ENCODE results near the gene FPGT.

FPGT gene

DNA sequence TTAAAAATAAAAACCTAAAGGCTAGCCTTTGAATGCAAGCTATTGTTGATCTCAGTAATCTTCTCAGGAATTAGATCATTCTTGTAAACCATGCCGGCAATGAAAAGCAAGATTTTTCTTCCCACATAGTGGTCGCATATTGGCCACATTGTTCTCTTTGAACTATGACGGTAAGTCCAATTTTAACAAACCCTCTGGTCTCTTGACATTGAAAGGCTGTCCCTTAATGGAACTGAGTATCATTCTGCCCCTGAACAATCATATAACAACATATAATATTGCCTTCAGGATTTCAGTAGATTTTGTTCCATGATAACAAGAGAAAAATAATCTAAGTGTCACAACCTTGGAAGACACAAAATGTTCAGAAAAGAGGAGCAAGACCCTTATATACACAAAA lies 38.4 kb downstream of the FPGT start:
- H3K9me3 ChIP-seq (ENCODE audit: control insufficient read depth, insufficient read depth, low read depth, low read length) = no peaks in the 10 kb centered on the region
- no peaks in the 10 kb centered on the region for H3K36me3 ChIP-seq (ENCODE audit: control insufficient read depth in 2 of 2, insufficient read depth in 1 of 2, low read length in 2 of 2)
- TF ChIP-seq GFI1B (tag by site-specific recombination; IDR thresholded peaks at IDR 0.05) = no peak
- TF ChIP-seq ZNF184 (tag by site-specific recombination; IDR thresholded peaks at IDR 0.05) = no peak
- no peak for TF ChIP-seq ZNF2 (tag by site-specific recombination; IDR thresholded peaks at IDR 0.05)
- no peak for TF ChIP-seq HOXC10 (CRISPR knock-in tag; IDR thresholded peaks at IDR 0.05)
- no peak for TF ChIP-seq ZNF555 (tag by site-specific recombination; conservative IDR thresholded peaks at IDR 0.05)
- TF ChIP-seq KLF8 (tag by site-specific recombination; IDR thresholded peaks at IDR 0.05) = no peak
- TF ChIP-seq, protein P1, sequence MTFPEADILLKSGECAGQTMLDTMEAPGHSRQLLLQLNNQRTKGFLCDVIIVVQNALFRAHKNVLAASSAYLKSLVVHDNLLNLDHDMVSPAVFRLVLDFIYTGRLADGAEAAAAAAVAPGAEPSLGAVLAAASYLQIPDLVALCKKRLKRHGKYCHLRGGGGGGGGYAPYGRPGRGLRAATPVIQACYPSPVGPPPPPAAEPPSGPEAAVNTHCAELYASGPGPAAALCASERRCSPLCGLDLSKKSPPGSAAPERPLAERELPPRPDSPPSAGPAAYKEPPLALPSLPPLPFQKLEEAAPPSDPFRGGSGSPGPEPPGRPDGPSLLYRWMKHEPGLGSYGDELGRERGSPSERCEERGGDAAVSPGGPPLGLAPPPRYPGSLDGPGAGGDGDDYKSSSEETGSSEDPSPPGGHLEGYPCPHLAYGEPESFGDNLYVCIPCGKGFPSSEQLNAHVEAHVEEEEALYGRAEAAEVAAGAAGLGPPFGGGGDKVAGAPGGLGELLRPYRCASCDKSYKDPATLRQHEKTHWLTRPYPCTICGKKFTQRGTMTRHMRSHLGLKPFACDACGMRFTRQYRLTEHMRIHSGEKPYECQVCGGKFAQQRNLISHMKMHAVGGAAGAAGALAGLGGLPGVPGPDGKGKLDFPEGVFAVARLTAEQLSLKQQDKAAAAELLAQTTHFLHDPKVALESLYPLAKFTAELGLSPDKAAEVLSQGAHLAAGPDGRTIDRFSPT (tag by site-specific recombination; IDR thresholded peaks at IDR 0.05) = no peak
- no peak for TF ChIP-seq GLI4 (tag by site-specific recombination; IDR thresholded peaks at IDR 0.05)
- TF ChIP-seq ZFP69B (tag by site-specific recombination; IDR thresholded peaks at IDR 0.05) = no peak
- TF ChIP-seq ZNF335 (tag by site-specific recombination; conservative IDR thresholded peaks at IDR 0.05) = no peak
- TF ChIP-seq ZNF747 (tag by site-specific recombination; IDR thresholded peaks at IDR 0.05) = no peak
- TF ChIP-seq GLIS1 (tag by site-specific recombination; IDR thresholded peaks at IDR 0.05) = no peak
- no peak for TF ChIP-seq GLI2 (tag by site-specific recombination; IDR thresholded peaks at IDR 0.05; ENCODE audit: borderline replicate concordance, low read depth)
- TF ChIP-seq TCF7L2 (IDR thresholded peaks at IDR 0.05; ENCODE audit: borderline replicate concordance, low read depth, low read length) = no peak
- TF ChIP-seq ZBTB48 (tag by site-specific recombination; IDR thresholded peaks at IDR 0.05) = no peak
- ChIA-PET CTCF (interaction anchor here (0.7 kb wide), 1 partner anchor 1205 kb away, joined by 4 read pairs; no protein-coding TSS in a partner anchor), POLR2A (no interaction called here)
- H3K4me1 ChIP-seq (ENCODE audit: control insufficient read depth, insufficient read depth, low read length) = no peaks in the 10 kb centered on the region
- no peak overlapping the region for H3K4me3 ChIP-seq (ENCODE audit: low read depth, low read length)
- H3K27ac ChIP-seq (ENCODE audit: extremely low read depth, low read depth, low read length) = no peak overlapping the region

- CTCF ChIA-PET = interaction anchor here (0.7 kb wide), 1 partner anchor 1205 kb away, joined by 4 read pairs; no protein-coding TSS in a partner anchor
- Histone ChIP-seq H3K4me1 (ENCODE audit: control insufficient read depth, insufficient read depth, low read length) (no peaks in the 10 kb centered on the region), H3K27ac (ENCODE audit: extremely low read depth, low read depth, low read length) (no peak overlapping the region), H3K9me3 (ENCODE audit: control insufficient read depth, insufficient read depth, low read depth, low read length) (no peaks in the 10 kb centered on the region), H3K4me3 (ENCODE audit: low read depth, low read length) (no peak overlapping the region), H3K36me3 (ENCODE audit: control insufficient read depth in 2 of 2, insufficient read depth in 1 of 2, low read length in 2 of 2) (no peaks in the 10 kb centered on the region)
- no peak for TF ChIP-seq HOXC10 (CRISPR knock-in tag; IDR thresholded peaks at IDR 0.05)
- TF ChIP-seq ZNF600 (tag by site-specific recombination; IDR thresholded peaks at IDR 0.05) = no peak
- no peak for TF ChIP-seq ZNF747 (tag by site-specific recombination; IDR thresholded peaks at IDR 0.05)
- no peak for TF ChIP-seq GLIS1 (tag by site-specific recombination; IDR thresholded peaks at IDR 0.05)
- no peak for TF ChIP-seq PRDM6 (tag by site-specific recombination; IDR thresholded peaks at IDR 0.05)
- no peak for TF ChIP-seq ZNF501 (tag by site-specific recombination; IDR thresholded peaks at IDR 0.05)
- TF ChIP-seq ZNF10 (tag by site-specific recombination; IDR thresholded peaks at IDR 0.05) = no peak
- no peak for TF ChIP-seq OVOL3 (tag by site-specific recombination; IDR thresholded peaks at IDR 0.05)
- POLR2A ChIA-PET = no interaction called here
These were observed 39.0 kb downstream of the FPGT start for GRCh38 chr1:74237035-74237434.

DNA sequence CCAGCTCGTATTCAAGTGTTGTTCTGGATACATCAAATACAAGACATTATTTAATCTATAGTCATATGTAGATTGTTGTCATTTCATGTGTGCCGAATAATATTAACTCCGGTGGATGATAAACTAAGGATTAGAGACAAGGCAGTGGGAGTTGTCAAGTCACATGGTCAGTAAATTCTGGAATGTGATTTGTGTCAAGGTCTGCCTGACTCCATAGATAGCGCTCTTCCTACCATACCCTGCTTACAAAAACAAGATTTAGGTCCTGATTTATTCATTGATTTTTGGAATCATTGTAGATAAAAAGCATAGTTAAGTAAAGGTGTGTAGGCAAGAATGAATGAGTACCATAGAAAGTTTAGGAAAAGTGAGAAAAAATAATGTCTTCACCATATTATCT lies 39.7 kb downstream of the FPGT start:
- Histone ChIP-seq H3K9me3 (ENCODE audit: control insufficient read depth, insufficient read depth, low read depth, low read length) (no peaks in the 10 kb centered on the region), H3K27ac (ENCODE audit: extremely low read depth, low read depth, low read length) (no peak overlapping the region), H3K4me3 (ENCODE audit: low read depth, low read length) (no peak overlapping the region), H3K36me3 (ENCODE audit: control insufficient read depth in 2 of 2, insufficient read depth in 1 of 2, low read length in 2 of 2) (no peaks in the 10 kb centered on the region), H3K4me1 (ENCODE audit: control insufficient read depth, insufficient read depth, low read length) (no peaks in the 10 kb centered on the region)
- POLR2A ChIA-PET = no interaction called here
- CTCF ChIA-PET = no interaction called here
- TF ChIP-seq ZNF366 (tag by site-specific recombination; conservative IDR thresholded peaks at IDR 0.05) = no peak
- TF ChIP-seq TSHZ1 (tag by site-specific recombination; IDR thresholded peaks at IDR 0.05; ENCODE audit: borderline replicate concordance) = no peak
- no peak for TF ChIP-seq ZNF707 (tag by site-specific recombination; IDR thresholded peaks at IDR 0.05)
- no peak for TF ChIP-seq ZNF248 (tag by site-specific recombination; IDR thresholded peaks at IDR 0.05)
- TF ChIP-seq ZNF843 (tag by site-specific recombination; IDR thresholded peaks at IDR 0.05) = no peak
- TF ChIP-seq SCRT2 (tag by site-specific recombination; IDR thresholded peaks at IDR 0.05) = no peak
